ENCODE data around the gene SELPLG.

SELPLG gene

DNA sequence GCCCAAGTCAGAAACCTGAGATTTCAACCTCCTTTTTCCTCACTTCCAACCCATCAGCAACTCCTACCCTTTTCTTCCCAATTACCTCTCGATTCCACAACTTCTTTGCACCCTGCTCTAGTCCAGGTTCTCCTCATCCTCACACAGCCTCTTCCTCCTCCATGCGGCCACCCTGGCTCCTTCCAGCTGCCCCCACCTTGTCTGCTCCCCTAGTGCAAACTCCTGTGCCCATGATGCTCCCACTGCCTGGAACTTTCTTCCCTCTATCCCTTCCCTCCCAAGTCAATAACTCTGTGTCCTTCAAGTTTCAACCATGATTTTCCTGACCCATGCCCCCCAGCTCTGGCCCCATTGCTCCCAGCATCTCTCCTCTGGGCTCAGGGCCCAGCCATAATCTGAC, 17.3 kb downstream of the SELPLG start:
- H3K27me3 ChIP-seq (replicated peaks) = no peaks in the 10 kb centered on the region
- no peak for DNase-seq
- H3K4me3 ChIP-seq (ENCODE audit: low read depth, low read length) = no peak overlapping the region
- no peak overlapping the region for H3K27ac ChIP-seq
- no peaks in the 10 kb centered on the region for H3K36me3 ChIP-seq (replicated peaks)
- in situ Hi-C loops (cut with HindIII; ENCODE audit: low pct_ligation_motif_present, low sequenced_read_pairs) = no loop called here
- TF ChIP-seq CTCF (IDR thresholded peaks at IDR 0.05; ENCODE audit: low read depth, low read length, missing control alignments) = no peak

GRCh38 chr12:108615918-108616317, 17.8 kb downstream of the SELPLG start:
- DNase-seq = no peak
- no peaks in the 10 kb centered on the region for H3K27me3 ChIP-seq (replicated peaks)
- H3K4me3 ChIP-seq (ENCODE audit: low read depth, low read length) = no peak overlapping the region
- TF ChIP-seq CTCF (IDR thresholded peaks at IDR 0.05; ENCODE audit: low read depth, low read length, missing control alignments) = no peak
- H3K27ac ChIP-seq = no peak overlapping the region
- H3K36me3 ChIP-seq (replicated peaks) = no peaks in the 10 kb centered on the region
- in situ Hi-C loops (cut with HindIII; ENCODE audit: low pct_ligation_motif_present, low sequenced_read_pairs) = no loop called here

DNA sequence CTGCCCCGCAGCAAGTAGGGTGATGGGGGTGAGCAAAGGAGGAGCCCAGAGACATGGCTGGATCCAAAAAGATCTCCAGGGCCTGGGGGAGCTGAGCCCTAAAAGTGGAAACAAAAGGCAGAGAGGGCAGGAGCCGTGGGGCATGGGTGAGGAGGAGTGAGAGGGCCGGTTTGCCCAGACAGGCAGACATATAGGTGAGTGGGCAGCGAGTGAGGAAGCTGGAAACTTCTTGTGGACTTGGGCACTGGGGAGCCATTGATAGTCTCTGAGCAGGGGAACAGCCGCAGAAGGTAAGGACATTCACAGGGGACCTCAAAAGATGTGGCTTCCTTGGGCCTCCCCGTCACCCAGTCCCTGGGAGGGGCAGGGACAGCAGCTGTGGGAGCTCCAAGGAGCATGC, 19.1 kb downstream of the SELPLG start:
- H3K36me3 ChIP-seq (replicated peaks) = no peaks in the 10 kb centered on the region
- no peak overlapping the region for H3K27ac ChIP-seq
- H3K4me3 ChIP-seq (ENCODE audit: low read depth, low read length) = no peak overlapping the region
- TF ChIP-seq CTCF (IDR thresholded peaks at IDR 0.05; ENCODE audit: low read depth, low read length, missing control alignments) = no peak
- no peak for DNase-seq
- in situ Hi-C loops (cut with HindIII; ENCODE audit: low pct_ligation_motif_present, low sequenced_read_pairs) = no loop called here
- H3K27me3 ChIP-seq (replicated peaks) = no peaks in the 10 kb centered on the region

DNA sequence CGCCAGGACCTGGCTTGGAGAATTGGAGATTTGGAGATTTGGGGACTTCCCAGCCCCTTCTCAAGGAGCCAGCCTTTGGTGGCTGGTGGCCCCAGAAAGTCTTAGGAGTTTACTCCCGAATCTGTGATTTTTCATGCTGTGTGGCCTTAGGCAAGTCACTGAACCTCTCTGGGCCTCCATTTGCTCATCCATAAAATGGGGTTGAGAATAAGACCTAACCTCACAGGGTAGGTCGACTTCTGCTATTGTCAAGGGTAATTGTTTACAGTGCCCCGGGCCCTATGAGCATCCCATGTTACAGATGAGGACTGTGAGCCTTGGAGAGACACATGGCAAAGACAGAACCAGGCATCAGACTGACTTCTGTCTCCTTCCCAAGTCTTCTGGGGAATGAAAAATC, 19.7 kb downstream of the SELPLG start:
- no peak overlapping the region for H3K4me3 ChIP-seq (ENCODE audit: low read depth, low read length)

DNA sequence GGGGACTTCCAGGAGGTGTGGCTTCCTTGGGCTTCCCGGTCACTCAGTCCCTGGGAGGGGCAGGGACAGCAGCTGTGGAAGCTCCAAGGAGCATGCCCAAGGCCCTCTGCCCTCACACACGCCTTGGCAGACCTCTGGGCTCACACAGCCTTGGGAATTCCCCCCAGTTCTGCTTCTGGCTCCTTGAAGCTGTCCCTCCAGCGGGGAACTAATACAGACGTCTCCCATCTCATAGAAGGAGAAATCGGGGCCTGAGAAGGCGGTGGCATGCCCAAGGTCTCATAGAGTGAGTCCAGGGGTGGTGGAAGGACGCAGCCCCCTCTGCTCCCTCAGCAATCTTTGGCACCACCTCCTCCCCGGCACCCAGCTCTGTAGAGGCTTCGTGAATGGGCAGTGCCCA, 20.1 kb downstream of the SELPLG start:
- in situ Hi-C loops (cut with HindIII; ENCODE audit: low pct_ligation_motif_present, low sequenced_read_pairs) = no loop called here
- Histone ChIP-seq H3K36me3 (replicated peaks) (no peaks in the 10 kb centered on the region), H3K27ac (no peak overlapping the region), H3K27me3 (replicated peaks) (no peaks in the 10 kb centered on the region), H3K4me3 (ENCODE audit: low read depth, low read length) (no peak overlapping the region)
- TF ChIP-seq CTCF (IDR thresholded peaks at IDR 0.05; ENCODE audit: low read depth, low read length, missing control alignments) = no peak
- DNase-seq = no peak

More for the DNA sequence above, 19.7 kb downstream of the SELPLG start:
- H3K27me3 ChIP-seq (replicated peaks) = no peaks in the 10 kb centered on the region
- in situ Hi-C loops (cut with HindIII; ENCODE audit: low pct_ligation_motif_present, low sequenced_read_pairs) = no loop called here
- no peak overlapping the region for H3K27ac ChIP-seq
- TF ChIP-seq CTCF (IDR thresholded peaks at IDR 0.05; ENCODE audit: low read depth, low read length, missing control alignments) = no peak
- DNase-seq = no peak
- no peaks in the 10 kb centered on the region for H3K36me3 ChIP-seq (replicated peaks)

- no peak for TF ChIP-seq CTCF (IDR thresholded peaks at IDR 0.05; ENCODE audit: low read depth, low read length, missing control alignments)
- Histone ChIP-seq H3K36me3 (replicated peaks) (no peaks in the 10 kb centered on the region), H3K27me3 (replicated peaks) (no peaks in the 10 kb centered on the region), H3K27ac (no peak overlapping the region), H3K4me3 (ENCODE audit: low read depth, low read length) (no peak overlapping the region)
- no peak for DNase-seq
- in situ Hi-C loops (cut with HindIII; ENCODE audit: low pct_ligation_motif_present, low sequenced_read_pairs) = no loop called here
Observed at GRCh38 chr12:108612788-108613282, 20.9 kb downstream of the SELPLG start.

All from brain microvascular endothelial cell (primary cell).